HG02610 (cell line): ENCODE data around the gene ZNF414.
"Not testable (repeated sequence)": the region's sequence is repeated elsewhere in the genome, so short reads cannot be mapped to it uniquely, and the experiment has no call there.

Experiments used
- ATAC-seq: cut with Tn5 transposase; IDR thresholded peaks from one replicate; pipeline ENCODE4 v1.9.1; 2021; ENCODE audit warnings: mild to moderate bottlenecking, moderate library complexity; ENCODE audit not compliant: unreplicated experiment

Gene ZNF414

GRCh38 chr19:8513687-8514504 lies at the start of gene ZNF414:
Gene ZNF414, minus strand, starts transcription at chr19:8514167. Its CDS starts 121 bp downstream, at chr19:8514046.
- ATAC-seq, result peak; percentile 86

DNA sequence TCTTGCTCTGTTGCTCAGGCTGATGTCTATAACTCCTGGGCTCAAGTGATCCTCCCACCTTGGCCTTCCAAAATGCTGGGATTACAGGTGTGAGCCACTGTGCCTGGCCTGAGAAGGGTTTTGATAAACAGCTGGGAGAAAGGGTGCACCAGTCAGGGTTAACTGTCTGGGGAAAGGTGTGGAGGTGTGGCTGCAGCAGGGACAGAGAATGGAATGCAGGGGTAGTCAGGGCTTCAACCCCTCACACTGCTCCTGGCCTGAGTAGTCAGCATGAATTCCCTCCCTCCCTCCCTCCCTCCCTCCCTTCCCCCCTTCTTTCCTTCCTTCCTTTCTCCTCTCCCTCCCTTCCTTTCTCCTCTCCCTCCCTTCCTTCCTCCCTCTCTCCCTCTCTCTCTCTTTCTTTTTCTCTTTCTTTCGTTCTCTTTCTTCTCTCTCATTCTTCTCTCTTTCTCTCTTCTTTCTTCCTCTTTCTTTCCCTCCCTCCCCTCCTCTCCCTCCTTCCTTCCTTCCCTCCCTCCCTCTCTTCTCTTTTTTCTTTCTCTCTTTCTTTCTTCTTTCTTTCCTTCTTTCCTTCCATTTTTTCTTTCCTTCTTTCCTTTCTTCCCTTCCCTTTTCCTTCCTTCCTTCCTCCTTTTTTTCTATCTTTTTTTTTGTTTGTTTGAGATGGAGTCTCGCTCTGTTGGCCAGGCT lies 47.3 kb upstream of the ZNF414 start:
- ATAC-seq, result no peak

GRCh38 chr19:8558325-8558724 lies 44.4 kb upstream of the ZNF414 start:
- no peak for ATAC-seq

DNA sequence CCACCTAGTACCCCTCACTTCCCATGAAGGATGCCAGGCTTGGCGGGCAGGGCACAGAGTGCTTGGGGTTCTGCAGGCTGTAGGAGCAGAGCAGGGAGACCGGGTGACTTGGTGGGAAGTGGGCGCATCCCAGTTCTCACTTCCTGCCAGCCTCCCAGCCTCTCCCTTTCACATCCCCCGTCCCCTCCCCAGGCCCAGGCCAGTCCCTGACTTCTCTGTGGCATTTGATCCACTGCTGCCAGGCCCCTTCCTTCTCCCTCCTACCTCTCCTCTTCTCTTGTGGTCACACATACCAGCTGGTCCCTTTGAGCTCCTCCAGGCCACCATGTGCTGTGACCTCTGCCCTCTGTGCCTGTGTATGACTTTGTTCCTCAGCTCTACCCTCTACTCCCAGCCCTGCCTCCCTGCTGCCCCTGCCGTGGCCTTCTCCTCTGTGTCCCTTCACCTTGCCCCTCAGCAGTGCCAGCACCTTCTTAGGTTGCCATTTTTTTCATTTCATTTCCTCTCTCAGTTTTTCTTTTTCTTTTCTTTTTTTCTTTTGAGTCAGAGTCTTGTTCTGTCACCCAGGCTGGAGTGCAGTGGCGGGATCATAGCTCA lies 43.8 kb upstream of the ZNF414 start:
- ATAC-seq, result no peak

DNA sequence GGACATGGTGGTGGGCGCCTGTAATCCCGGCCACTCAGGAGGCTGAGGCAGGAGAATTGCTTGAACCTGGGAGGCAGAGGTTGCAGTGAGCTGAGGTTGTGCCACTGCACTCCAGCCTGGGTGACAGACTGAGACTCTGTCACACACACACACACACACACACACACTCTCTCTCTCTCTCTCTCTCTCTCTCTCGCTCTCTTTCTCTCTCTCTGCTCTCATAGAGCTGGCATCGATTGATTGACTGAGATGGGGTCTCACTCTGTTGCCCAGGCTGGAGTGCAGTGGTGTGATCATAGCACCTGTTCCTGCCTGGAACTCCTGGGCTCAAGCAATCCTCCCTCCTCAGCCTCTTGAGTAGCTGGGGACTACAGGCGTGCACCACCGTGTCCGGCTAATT lies 39.8 kb upstream of the ZNF414 start:
- ATAC-seq, result not testable (repeated sequence)

GRCh38 chr19:8552810-8553209 lies 38.8 kb upstream of the ZNF414 start:
- no peak for ATAC-seq

- ATAC-seq, result no peak
Observed at GRCh38 chr19:8550070-8550469, 36.1 kb upstream of the ZNF414 start.

DNA sequence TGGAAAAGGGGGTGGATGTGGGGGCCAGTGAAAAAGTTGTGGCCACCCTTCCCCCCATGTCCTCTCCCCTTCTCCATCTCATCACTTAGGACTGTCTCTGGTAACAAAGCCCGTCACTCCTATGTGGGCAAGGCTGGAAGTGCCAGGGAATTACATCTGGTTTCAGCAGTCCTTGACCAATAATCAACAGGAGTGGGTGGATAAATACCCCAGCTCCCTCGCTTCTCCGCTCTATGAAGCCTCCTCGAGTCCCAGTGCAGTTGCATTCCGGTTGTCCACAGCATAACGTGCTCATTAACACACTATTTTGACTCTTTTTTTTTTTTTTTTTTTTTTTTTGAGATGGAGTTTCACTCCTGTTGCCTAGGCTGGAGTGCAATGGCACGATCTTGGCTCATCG lies 31.8 kb upstream of the ZNF414 start:
- no peak for ATAC-seq

- no peak for ATAC-seq
Observed at GRCh38 chr19:8544168-8544567, 30.2 kb upstream of the ZNF414 start.

- no peak for ATAC-seq
Observed at GRCh38 chr19:8539621-8540149, 25.7 kb upstream of the ZNF414 start.

DNA sequence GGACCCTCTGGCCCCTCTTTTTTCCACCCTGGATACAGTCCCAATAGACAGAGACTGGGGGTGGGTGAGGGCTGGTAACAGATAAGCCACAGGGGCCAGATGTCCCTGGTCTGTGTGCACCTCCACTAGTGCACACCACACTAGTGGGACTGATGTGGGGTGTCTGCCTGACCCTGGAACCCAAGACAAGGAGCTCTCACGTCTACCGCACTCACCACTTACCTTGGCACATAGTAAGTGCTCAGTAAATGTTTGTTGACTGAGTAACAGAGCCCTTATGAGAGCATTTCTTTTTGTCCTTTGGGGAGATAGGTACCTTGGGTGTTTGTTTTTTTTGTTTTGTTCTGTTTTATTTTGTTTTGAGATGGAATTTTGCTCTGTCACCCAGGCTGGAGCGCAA lies 23.1 kb upstream of the ZNF414 start:
- ATAC-seq, result no peak

DNA sequence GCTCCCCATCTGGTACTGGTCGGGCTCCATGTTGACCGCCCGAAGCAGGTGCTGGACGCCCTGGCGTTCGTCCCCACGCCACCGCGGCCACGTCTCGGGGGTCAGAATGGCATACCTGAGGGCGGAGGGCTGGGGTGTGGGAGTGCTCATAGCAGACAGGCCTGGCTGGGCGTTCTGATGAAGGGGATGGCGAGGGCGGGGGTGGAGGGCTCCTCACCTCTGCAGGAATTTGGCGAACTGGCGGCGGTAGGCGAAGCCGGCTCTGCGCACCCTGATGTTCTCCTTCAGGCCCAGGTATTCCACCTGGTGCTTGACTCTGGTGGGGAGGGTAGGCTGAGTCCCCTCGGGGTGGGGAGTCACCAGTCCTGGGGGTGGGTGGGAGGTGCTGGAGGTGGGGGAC lies 22.3 kb upstream of the ZNF414 start:
- ATAC-seq, result no peak

DNA sequence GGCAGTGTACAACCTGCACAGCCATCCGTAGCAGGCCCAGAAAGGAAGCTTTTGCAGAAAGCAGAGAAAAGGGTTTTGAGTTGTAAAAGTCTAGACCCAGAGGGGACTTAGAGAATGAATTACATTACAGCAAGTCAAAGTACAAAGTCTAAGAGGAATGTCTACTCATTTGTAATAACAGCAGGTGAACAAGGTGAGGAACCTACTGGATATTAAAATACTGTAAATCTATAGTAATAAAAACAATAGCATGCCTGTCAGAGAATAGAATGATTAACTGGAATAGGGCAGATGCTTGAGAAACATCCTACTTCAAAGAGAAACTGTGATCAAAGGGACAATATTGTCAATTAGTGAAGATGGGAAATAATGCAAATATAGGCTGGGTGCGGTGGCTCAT lies 18.3 kb upstream of the ZNF414 start:
- ATAC-seq, result no peak

DNA sequence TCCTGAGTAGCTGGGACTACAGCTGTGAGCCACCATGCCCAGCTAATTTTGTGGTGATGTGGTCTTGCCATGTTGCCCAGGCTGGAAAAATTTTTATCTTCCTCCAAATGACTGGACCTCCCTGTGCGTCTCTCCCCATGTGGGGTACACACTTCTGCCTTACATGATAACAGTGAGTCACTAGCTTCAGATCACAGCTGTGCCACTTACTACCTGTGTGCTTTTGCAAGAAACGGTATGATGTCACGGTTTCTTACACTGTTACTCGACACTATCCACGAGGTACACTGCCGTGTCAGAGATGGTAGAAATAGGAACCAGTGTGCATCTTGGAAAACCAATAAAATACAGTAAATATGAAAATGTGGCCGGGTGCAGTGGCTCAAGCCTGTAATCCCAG lies 17.5 kb upstream of the ZNF414 start:
- no peak for ATAC-seq

- no peak for ATAC-seq
Observed at GRCh38 chr19:8530061-8530679, 16.2 kb upstream of the ZNF414 start.

DNA sequence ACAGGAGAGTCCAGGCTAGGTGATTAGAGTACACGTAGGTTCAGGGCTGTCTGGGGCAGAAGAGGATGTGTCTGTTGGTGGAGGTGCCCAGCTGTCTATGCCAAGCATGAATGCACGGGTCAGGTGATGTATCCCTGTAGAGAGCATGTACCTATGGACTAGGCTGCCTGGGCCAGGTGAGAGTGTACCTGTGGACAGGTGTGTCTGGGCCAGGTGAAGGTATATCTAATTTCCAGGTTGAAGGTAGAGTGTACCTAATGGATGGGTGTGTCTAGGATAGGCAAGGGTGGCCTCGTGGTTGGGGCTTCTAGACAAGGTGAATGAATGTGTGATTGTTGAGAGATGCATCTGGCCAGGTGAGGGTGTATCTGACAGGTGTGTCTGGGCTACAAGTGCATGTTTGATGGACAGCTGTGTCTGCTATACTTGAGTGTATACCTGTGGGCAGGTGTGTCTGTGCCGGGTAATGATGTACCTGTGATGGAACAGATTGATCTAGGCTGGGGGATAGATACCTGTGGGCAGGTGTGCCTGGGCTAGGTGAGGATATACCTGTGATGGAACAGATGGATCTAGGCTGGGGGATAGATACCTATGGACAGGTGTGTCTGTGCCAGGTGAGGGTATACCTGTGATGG lies 15.5 kb upstream of the ZNF414 start:
- ATAC-seq, result no peak

DNA sequence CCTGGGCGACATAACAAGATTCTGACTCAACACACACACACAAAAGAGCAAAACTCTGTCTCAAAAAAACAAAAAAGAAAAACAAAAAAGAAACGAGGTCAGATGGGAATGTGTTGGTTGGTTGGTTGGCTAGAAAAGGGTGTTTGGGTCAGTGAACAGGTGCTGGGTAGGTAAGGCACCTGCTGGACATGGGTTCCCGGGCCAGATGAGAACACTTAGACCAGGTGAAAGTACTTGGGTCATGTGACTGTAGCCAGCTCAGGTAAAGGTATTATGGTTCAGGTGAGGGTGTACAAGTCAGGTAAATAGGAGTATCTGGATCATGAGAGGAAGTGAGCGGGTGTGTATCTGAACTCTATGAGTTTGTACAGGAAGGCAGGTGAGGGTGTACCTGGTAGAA lies 14.5 kb upstream of the ZNF414 start:
- no peak for ATAC-seq

- no peak for ATAC-seq
Observed at GRCh38 chr19:8526345-8527091, 12.6 kb upstream of the ZNF414 start.

DNA sequence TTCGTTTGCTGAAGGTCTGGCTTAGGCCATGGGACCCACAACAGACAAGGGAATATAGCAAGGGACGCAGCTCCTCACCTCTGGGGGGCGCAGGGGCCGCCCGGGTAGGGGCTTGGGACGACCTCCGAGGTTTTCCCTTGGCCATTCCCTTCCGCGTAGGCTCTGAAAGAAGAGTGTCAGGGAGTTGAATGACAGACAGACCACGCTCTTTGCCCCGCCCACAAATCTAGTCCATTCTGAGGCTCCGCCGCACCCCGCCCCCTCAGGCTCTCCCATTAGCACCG lies 11.4 kb upstream of the ZNF414 start:
- ATAC-seq, result no peak

GRCh38 chr19:8519388-8519787 lies 5.4 kb upstream of the ZNF414 start:
- ATAC-seq, result no peak
